ENCODE results near the gene DSCAML1.
"Not testable (repeated sequence)": the region's sequence is repeated elsewhere in the genome, so short reads cannot be mapped to it uniquely, and the experiment has no call there.

DSCAML1 gene

GRCh38 chr11:117817368-117818040, 20.5 kb upstream of the DSCAML1 start:
- peak; percentile 79 for DNase-seq (ENCODE audit: low spot score)

GRCh38 chr11:117816846-117817367, 19.9 kb upstream of the DSCAML1 start:
- no peak for DNase-seq (ENCODE audit: low spot score)

GRCh38 chr11:117816151-117816741, 19.2 kb upstream of the DSCAML1 start:
- DNase-seq (ENCODE audit: low spot score): peak; percentile 32

GRCh38 chr11:117815262-117815803, 18.3 kb upstream of the DSCAML1 start:
- no peak for DNase-seq (ENCODE audit: low spot score)

DNA sequence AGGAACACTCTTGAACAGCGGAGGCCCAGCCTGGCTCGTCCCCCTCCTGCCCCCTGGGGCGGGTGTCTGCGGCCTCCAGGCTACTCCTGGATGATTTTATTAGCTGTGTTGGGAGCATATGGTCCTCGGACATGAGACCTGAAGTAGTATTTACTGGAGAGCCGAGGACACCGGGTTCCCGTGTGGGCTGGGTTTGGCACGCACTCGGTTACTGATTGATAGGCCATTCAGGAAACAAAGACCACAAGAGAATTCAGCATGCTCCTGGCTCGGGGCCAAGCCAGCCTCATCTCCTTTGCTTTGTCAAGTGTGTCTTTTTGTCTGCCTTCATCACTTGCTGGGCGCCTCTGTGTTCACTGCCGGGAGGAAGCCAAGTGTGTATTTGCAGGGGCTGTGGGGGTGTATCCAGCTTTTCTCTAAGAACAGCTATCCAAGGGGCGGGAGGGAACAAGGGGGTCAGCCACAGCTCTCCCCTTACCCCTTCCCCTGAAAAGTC, 17.8 kb upstream of the DSCAML1 start:
- DNase-seq (ENCODE audit: low spot score): no peak

- no peak for DNase-seq (ENCODE audit: low spot score)
Observed at GRCh38 chr11:117814204-117814765, 17.3 kb upstream of the DSCAML1 start.

- not testable (repeated sequence) for DNase-seq (ENCODE audit: low spot score)
Observed at GRCh38 chr11:117810056-117810451, 13.0 kb upstream of the DSCAML1 start.

GRCh38 chr11:117809236-117810055, 12.4 kb upstream of the DSCAML1 start:
- peak; percentile 79 for DNase-seq (ENCODE audit: low spot score)

GRCh38 chr11:117808784-117809183, 11.8 kb upstream of the DSCAML1 start:
- DNase-seq (ENCODE audit: low spot score): no peak

DNA sequence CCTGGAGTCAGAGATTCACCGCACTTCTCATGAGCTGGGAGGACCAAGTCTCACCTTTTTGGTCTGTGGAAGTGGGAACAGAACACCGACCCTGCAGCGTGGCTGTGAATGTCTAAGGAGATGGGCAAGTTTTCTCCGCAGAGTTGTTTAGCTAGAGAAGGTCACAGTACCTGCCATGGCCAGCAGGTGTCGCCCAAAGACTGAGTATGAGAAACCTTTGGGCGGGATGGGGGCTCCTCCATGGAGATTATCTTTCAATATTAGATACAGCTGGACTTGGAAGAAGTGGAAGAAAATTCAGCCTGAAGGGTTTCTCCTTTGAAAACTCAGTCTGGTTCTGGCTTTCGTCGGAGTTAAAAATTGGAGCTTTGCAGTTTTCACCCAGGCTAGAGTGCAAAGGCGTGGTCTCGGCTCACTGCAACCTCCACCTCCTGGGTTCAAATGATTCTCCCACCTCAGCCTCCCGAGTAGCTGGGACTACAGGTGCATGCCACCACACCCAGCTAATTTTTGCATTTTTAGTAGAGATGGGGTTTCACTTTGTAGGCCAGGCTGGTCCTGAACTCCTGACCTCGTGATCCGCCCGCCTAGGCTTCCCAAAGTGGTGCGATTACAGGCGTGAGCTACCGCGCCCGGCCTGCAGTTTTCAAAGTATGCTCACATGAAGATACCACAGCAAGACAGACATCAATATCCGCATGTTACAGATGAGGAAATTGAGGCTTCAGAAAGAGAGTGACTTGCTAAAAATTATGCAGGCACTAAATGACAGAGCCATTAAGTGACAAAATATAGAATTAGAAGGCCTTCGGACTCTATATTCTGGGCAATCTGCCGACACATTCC, 10.7 kb upstream of the DSCAML1 start:
- peak; percentile 64 for DNase-seq (ENCODE audit: low spot score)

GRCh38 chr11:117806846-117807245, 9.8 kb upstream of the DSCAML1 start:
- no peak for DNase-seq (ENCODE audit: low spot score)

GRCh38 chr11:117805045-117805444, 8.0 kb upstream of the DSCAML1 start:
- no peak for DNase-seq (ENCODE audit: low spot score)

DNA sequence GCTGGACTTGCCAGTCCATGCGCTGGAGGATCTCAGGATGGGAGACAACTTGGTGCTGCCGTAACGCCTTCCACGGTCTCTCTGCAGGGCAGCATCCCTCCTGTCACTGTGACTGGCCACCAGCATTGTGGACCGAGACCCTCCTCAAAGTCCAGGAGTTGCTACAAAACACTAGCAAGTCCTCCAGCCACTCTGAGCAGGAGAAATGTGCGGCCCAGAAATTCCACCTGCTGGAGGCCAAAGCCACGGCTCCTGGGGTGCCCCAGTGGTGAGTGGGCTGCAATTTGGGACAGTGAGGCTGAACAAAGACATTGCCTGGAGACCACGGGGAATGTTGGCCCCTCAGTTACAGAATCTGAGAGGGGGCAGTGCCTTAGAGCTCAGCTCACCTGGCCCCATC, 6.9 kb upstream of the DSCAML1 start:
- no peak for DNase-seq (ENCODE audit: low spot score)

DNA sequence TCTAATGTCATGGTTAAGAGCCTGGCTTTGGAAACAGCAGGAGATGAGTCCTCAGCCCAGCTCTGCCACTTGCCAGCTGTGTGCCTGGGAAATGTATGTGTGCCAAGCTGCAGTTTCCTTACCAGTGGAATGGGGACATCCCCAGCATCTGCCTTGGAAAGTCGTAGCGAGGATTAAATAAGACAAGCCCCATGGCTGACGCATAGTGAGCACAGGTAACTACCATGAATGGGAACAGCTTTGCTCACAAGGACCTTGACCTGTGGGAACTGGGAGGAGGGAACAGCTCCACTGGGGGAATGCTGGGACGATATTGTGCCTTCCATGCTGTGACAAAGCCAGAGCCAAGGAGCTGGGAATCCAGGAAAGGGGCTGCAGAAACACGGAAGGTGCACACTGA, 2.6 kb upstream of the DSCAML1 start:
- DNase-seq (ENCODE audit: low spot score): no peak

DNA sequence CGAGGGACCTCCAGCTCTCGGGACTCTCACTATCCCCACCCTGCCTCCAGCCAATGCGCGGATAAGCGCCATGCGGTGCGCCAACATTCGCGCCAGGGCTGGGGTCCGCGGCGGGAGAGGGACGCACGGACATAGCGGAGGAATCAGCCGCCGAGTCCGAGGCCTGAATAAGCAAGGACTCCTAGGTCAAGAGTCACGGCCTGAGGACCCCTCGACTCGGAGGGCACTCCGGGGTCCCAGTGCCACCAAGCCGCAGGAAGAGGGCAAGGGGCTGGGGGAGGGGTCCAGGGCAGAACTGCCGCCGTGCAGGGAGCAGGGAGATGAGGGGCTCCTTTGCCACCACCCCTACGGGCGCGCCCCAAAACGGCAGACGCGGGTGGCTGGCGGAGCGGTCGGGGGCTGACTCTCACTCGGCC, 552 bp downstream of the DSCAML1 start:
- DNase-seq (ENCODE audit: low spot score): no peak

DNA sequence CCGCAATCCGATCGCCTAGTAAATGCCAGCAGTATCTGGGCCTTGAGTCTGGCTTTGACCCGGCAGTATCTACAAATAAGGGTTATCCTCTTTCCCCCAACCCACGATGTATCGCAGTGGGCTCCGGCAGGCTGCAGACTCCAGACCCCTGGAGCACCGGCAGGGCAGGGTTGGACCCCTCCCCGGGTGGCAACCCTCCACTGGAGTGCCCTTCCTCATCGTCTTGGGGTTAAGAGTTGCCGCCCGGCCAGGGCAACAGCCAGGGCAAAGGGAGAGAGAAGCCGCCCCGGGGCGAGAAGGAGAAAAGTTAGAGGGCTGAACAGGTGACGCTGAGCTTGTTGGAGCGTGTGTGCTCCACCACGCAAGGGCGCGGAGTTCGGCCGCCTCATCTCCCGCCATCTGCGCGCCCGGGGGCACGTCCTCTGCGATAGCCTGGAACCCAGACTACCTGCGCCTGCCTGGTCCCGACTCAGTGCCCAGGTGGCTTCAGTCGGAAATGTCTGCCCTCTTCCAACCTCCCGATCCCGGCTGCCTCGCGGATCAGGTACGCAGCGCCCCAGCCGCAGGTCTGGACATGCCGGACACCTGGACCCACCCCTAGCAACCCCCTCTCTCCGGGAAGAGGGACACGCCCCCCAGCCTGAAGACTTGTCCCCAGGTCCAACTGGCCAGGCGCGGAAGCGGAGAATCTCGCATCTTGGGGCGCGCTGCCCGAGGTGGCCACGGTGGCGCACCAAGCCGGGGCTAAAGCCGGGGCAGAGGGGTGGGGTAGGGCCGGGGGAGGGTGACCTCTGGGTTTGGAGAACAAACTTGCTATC, 1.2 kb downstream of the DSCAML1 start:
- DNase-seq (ENCODE audit: low spot score): no peak

DNA sequence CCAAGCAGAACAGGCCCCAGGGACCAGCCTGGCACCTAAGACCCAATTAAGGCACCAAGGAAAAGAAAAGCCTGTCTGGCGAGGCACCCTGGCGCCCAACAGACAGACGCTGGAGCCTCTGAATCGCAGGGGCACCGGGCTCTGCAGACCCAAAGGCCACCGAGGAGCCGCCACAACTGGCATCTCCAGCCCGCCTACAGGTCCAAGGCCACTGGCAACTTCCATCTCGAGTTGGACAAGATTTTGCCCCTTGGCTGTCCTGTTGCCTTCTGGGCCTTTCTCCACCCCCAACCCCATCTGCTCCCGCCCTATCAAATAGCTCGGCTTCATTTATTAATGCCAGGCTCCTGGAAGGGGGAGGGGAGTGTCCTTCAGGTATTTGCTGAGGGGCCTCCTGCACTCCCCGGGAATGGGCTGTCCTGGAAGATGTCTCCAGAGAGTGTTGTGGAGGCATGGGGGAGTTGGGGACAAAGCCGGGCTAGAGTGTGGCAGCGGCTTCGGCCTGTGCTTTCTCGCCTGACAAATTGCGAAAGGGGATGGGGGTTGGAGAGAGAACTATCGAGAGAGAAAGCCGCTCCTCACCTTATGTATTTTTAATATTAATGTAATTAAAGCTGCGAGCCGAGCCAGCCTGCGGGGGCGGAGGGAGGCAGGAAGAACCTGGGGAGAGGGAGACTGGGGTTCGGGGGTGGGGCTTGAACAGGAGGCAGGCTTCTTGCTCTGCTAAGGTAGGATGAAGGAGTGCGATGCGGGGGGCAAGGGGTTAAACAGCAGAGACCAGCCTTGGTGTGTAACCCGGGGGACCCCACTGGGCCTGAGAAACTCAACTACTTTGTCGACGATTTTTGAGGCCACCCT, 2.0 kb downstream of the DSCAML1 start:
- DNase-seq (ENCODE audit: low spot score): no peak

DNA sequence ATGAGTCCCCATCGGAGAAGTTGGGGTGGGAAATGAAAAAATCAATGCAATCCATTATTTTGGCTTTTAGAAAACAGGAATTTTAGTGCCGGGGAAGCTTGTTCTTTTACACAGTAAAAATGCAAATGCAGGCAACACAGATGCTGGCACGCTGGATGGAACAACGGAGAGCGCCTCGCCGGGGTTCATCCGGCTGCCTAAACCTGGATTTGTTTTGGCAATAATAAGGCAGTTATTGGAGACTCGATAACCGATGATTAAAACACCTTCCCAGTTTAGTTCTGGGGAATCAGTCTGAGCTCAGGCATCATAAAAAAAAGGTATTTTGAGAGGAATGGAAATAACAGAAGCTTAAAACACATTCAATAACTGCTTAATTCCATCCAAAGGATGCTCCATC, 2.9 kb downstream of the DSCAML1 start:
- DNase-seq (ENCODE audit: low spot score): no peak

DNA sequence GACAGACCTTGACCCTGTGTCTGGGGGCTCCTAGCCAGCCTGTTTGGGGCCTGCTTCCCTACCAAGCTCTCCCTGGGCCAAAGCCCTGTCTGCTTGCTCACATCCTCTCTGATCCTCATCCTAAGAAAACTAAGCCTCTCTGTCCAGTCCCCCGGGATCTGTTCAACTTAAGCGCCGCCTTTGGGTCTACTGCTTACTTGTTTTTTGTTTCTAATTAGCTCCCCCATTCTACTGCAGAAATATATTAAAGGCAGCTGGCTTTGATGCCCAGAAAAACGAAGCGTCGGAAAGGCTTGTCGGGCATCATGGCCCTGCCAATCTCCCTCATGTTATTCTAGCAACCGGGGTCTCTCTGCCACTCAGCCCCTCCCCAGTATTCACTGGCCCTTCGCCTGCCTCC, 3.4 kb downstream of the DSCAML1 start:
- no peak for DNase-seq (ENCODE audit: low spot score)
